K562 (cell line): ENCODE data around the gene OR4D9. TPM values are rescaled to one million over a fixed set of nuclear protein-coding genes. Genes with fewer than 3 reads are reported as not detected.

Source experiments
- BCOR ChIP-seq: fragments of 450-650 bp; IDR thresholded peaks from 2 replicates; pipeline ENCODE4 v1.6.1; 2016
- ELF2 ChIP-seq: fragments of 250-450 bp; sonication (Bioruptor Pico); IDR thresholded peaks from 2 replicates; pipeline ENCODE4 v1.5.0; 2021; ENCODE audit warnings: mild to moderate bottlenecking
- HDAC1 ChIP-seq, 2 experiments: fragments of 450-650 bp; IDR thresholded peaks; 2 replicates each; pipeline ENCODE4 v1.6.1; 2016 to 2017; ENCODE audit warnings: inconsistent platforms in 1 of 2, mild to moderate bottlenecking in 1 of 2, moderate library complexity in 1 of 2
- HDAC8 ChIP-seq: fragments of 450-650 bp; IDR thresholded peaks from 2 replicates; pipeline ENCODE4 v1.6.1; 2016; ENCODE audit warnings: mild to moderate bottlenecking, missing genetic modification characterization, moderate library complexity, missing compliant biosample characterization
- MED1 ChIP-seq: sonication (generic); formaldehyde crosslinking; IDR thresholded peaks from 2 replicates; pipeline ENCODE4 v1.8.1; 2023; ENCODE audit warnings: missing genetic modification reagents, borderline replicate concordance
- MIER1 ChIP-seq: fragments of 450-650 bp; IDR thresholded peaks from 2 replicates; pipeline ENCODE4 v1.6.1; 2016; ENCODE audit warnings: antibody characterized with exemption, mild to moderate bottlenecking, low read depth
- MTA2 ChIP-seq: fragments of 450-650 bp; IDR thresholded peaks from 2 replicates; pipeline ENCODE4 v1.6.1; 2016; ENCODE audit warnings: low read depth
- NR3C1 ChIP-seq: sonication (generic); formaldehyde crosslinking; IDR thresholded peaks from 2 replicates; pipeline ENCODE4 v1.8.1; 2022; ENCODE audit warnings: missing genetic modification reagents
- PHB2 ChIP-seq: fragments of 450-650 bp; IDR thresholded peaks from 2 replicates; pipeline ENCODE4 v1.6.1; 2017; ENCODE audit warnings: low read depth
- RAD51 ChIP-seq: fragments of 450-650 bp; IDR thresholded peaks from 2 replicates; pipeline ENCODE4 v1.7.1; 2016; ENCODE audit warnings: low read depth, mild to moderate bottlenecking, borderline replicate concordance
- TRIM28 ChIP-seq: fragments of 450-650 bp; IDR thresholded peaks from 2 replicates; pipeline ENCODE4 v1.6.1; 2017
- polyA plus RNA-seq, 8 experiments: library from polyadenylated mRNA; depleted of rRNA in 4 of 8; stranded (reverse) in 5 of 8; unstranded in 3 of 8; fragments of >200 nt; fragmentation: Nextera tagmentation in 2 of 8; fragmentation: Illumina TruSeq in 1 of 8; extraction: Ambion mirVana in 2 of 8; extraction: Trizol in 1 of 8; gene quantifications; 2 replicates each; pipeline versions ENCODE4 v1.2.1 to v1.2.3, GENCODE V29; 2011 to 2014; ENCODE audit warnings: inconsistent platforms in 1 of 8, missing spikeins in 1 of 8
- total RNA-seq, 7 experiments: library from RNA; depleted of rRNA in 6 of 7; stranded (reverse); fragments of >200 nt in 6 of 7; fragmentation: Illumina TruSeq in 2 of 7; extraction: Trizol in 2 of 7; gene quantifications; 2 replicates each; pipeline versions ENCODE4 v1.2.1 to v1.2.3, GENCODE V29; 2011 to 2021; ENCODE audit warnings: low replicate concordance in 1 of 7
- TF ChIP-seq, protein P1 (sequence below): fragments of 450-650 bp; IDR thresholded peaks from 2 replicates; pipeline ENCODE4 v1.6.1; 2016; ENCODE audit warnings: mild to moderate bottlenecking, moderate library complexity
- TF ChIP-seq, protein P2 (sequence below): IDR thresholded peaks from 3 replicates; pipeline ENCODE4 v1.6.1; 2011; ENCODE audit warnings: borderline replicate concordance, mild to moderate bottlenecking, moderate library complexity; ENCODE audit not compliant: insufficient read length; ENCODE audit errors: extremely low read depth

OR4D9 gene
- total and polyA plus RNA-seq, 9 of the 15 experiments (the other 6 are each of a cell fraction or from before 2014, with no cell fraction given) = not detected

DNA sequence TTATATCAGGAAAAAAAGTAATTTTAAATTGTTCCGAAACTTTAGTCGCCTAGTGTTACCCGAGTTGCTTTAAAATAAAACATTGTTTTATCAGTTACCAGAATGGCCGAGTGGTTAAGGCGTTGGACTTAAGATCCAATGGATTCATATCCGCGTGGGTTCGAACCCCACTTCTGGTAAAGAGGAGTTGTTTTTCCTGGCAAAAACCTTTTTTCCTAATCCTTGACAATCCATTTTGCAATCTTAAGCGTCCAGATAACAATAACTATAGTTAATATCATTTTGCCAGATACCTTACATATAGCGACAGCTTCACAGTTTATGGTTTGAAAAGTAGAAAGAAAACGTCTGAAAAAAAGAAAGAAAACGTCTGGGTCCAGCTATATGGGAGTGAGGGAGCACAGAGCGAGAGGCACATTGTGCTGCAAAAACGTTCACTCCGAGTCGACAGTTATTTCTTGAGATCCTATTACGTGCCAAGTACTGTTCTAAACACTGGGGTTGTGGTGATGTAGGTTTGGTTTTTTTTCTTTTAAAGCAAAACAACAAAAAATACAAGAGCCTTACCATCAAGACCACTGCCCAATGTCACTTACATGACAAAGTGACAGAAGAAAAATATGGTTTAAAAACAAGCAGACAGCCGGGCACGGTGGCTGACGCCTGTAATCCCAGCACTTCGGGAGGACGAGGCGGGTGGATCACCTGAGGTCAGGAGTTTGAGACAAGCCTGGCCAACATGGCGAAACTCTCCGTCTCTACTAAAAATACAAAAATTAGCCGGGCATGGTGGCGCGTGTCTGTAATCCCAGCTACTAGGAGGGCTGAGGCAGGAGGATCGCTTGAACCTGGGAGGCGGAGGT is 40.6 kb downstream of the OR4D9 start (continued):
- TF ChIP-seq, protein P1, sequence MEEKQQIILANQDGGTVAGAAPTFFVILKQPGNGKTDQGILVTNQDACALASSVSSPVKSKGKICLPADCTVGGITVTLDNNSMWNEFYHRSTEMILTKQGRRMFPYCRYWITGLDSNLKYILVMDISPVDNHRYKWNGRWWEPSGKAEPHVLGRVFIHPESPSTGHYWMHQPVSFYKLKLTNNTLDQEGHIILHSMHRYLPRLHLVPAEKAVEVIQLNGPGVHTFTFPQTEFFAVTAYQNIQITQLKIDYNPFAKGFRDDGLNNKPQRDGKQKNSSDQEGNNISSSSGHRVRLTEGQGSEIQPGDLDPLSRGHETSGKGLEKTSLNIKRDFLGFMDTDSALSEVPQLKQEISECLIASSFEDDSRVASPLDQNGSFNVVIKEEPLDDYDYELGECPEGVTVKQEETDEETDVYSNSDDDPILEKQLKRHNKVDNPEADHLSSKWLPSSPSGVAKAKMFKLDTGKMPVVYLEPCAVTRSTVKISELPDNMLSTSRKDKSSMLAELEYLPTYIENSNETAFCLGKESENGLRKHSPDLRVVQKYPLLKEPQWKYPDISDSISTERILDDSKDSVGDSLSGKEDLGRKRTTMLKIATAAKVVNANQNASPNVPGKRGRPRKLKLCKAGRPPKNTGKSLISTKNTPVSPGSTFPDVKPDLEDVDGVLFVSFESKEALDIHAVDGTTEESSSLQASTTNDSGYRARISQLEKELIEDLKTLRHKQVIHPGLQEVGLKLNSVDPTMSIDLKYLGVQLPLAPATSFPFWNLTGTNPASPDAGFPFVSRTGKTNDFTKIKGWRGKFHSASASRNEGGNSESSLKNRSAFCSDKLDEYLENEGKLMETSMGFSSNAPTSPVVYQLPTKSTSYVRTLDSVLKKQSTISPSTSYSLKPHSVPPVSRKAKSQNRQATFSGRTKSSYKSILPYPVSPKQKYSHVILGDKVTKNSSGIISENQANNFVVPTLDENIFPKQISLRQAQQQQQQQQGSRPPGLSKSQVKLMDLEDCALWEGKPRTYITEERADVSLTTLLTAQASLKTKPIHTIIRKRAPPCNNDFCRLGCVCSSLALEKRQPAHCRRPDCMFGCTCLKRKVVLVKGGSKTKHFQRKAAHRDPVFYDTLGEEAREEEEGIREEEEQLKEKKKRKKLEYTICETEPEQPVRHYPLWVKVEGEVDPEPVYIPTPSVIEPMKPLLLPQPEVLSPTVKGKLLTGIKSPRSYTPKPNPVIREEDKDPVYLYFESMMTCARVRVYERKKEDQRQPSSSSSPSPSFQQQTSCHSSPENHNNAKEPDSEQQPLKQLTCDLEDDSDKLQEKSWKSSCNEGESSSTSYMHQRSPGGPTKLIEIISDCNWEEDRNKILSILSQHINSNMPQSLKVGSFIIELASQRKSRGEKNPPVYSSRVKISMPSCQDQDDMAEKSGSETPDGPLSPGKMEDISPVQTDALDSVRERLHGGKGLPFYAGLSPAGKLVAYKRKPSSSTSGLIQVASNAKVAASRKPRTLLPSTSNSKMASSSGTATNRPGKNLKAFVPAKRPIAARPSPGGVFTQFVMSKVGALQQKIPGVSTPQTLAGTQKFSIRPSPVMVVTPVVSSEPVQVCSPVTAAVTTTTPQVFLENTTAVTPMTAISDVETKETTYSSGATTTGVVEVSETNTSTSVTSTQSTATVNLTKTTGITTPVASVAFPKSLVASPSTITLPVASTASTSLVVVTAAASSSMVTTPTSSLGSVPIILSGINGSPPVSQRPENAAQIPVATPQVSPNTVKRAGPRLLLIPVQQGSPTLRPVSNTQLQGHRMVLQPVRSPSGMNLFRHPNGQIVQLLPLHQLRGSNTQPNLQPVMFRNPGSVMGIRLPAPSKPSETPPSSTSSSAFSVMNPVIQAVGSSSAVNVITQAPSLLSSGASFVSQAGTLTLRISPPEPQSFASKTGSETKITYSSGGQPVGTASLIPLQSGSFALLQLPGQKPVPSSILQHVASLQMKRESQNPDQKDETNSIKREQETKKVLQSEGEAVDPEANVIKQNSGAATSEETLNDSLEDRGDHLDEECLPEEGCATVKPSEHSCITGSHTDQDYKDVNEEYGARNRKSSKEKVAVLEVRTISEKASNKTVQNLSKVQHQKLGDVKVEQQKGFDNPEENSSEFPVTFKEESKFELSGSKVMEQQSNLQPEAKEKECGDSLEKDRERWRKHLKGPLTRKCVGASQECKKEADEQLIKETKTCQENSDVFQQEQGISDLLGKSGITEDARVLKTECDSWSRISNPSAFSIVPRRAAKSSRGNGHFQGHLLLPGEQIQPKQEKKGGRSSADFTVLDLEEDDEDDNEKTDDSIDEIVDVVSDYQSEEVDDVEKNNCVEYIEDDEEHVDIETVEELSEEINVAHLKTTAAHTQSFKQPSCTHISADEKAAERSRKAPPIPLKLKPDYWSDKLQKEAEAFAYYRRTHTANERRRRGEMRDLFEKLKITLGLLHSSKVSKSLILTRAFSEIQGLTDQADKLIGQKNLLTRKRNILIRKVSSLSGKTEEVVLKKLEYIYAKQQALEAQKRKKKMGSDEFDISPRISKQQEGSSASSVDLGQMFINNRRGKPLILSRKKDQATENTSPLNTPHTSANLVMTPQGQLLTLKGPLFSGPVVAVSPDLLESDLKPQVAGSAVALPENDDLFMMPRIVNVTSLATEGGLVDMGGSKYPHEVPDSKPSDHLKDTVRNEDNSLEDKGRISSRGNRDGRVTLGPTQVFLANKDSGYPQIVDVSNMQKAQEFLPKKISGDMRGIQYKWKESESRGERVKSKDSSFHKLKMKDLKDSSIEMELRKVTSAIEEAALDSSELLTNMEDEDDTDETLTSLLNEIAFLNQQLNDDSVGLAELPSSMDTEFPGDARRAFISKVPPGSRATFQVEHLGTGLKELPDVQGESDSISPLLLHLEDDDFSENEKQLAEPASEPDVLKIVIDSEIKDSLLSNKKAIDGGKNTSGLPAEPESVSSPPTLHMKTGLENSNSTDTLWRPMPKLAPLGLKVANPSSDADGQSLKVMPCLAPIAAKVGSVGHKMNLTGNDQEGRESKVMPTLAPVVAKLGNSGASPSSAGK = peak; percentile 68
- TF ChIP-seq BCOR = 0 out of 2 replicates have a peak, but pooled peaks have one; percentile 7
- TF ChIP-seq ELF2 (CRISPR knock-in tag) = 0 out of 2 replicates have a peak, but pooled peaks have one; percentile 31
- TF ChIP-seq NR3C1 = no peak
- no peak for TF ChIP-seq RAD51
- no peak for TF ChIP-seq MTA2
- TF ChIP-seq MED1 (CRISPR knock-in tag) = no peak
- peak in 1 of 2 experiments; percentile 75; a peak in 1 of 4 replicates for TF ChIP-seq HDAC1 (IDR thresholded peaks at IDR 0.05)
- TF ChIP-seq, protein P2, sequence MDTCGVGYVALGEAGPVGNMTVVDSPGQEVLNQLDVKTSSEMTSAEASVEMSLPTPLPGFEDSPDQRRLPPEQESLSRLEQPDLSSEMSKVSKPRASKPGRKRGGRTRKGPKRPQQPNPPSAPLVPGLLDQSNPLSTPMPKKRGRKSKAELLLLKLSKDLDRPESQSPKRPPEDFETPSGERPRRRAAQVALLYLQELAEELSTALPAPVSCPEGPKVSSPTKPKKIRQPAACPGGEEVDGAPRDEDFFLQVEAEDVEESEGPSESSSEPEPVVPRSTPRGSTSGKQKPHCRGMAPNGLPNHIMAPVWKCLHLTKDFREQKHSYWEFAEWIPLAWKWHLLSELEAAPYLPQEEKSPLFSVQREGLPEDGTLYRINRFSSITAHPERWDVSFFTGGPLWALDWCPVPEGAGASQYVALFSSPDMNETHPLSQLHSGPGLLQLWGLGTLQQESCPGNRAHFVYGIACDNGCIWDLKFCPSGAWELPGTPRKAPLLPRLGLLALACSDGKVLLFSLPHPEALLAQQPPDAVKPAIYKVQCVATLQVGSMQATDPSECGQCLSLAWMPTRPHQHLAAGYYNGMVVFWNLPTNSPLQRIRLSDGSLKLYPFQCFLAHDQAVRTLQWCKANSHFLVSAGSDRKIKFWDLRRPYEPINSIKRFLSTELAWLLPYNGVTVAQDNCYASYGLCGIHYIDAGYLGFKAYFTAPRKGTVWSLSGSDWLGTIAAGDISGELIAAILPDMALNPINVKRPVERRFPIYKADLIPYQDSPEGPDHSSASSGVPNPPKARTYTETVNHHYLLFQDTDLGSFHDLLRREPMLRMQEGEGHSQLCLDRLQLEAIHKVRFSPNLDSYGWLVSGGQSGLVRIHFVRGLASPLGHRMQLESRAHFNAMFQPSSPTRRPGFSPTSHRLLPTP = peak; percentile 94
- 0 out of 2 replicates have a peak, but pooled peaks have one; percentile 17 for TF ChIP-seq PHB2
- 0 out of 2 replicates have a peak, but pooled peaks have one; percentile 10 for TF ChIP-seq HDAC8 (tag)
- no peak for TF ChIP-seq MIER1
- no peak; the same call in 1 of the 2 replicates for TF ChIP-seq TRIM28
